CD4-positive, alpha-beta T cell (primary cell): ENCODE results near the gene SPRYD4. TPM values are rescaled to one million over a fixed set of nuclear protein-coding genes. Genes with fewer than 3 reads are reported as not detected.

Experiments used
- ATAC-seq: fragments of 200-7000 bp; cut with Tn5 transposase; one replicate; pipeline ENCODE4 v1.10.0; 2022; ENCODE audit warnings: mild to moderate bottlenecking; ENCODE audit not compliant: poor library complexity
- CTCF ChIA-PET: fragments of 350-600 bp; sonication (Branson Sonifier 250); formaldehyde crosslinking; loops from one replicate; lab custom pipeline; 2021; ENCODE audit warnings: antibody characterized with exemption, inconsistent platforms; lab: Charles Lee
- POLR2A ChIA-PET: fragments of 350-600 bp; sonication (Branson Sonifier 250); formaldehyde crosslinking; loops from one replicate; lab custom pipeline; 2021; ENCODE audit warnings: antibody characterized with exemption, inconsistent platforms; lab: Charles Lee
- DNase-seq, 14 experiments: peaks; one replicate each; pipeline ENCODE4 v3.0.0-alpha.2; 2013 to 2020; ENCODE audit warnings: mixed read lengths in 2 of 14
- H3K27ac ChIP-seq, 2 donors: one replicate each; pipeline versions ENCODE4 v1.5.1 to v1.7.0; 2013; ENCODE audit warnings: low read length in 2 of 2, low read depth in 1 of 2, mild to moderate bottlenecking in 1 of 2
- H3K27me3 ChIP-seq, 2 experiments: 1 replicate in 1 of 2; 2 replicates in 1 of 2; pipeline versions ENCODE4 v1.6.1 to v1.7.0; 2013; ENCODE audit warnings: low read length in 2 of 2, control low read depth in 1 of 2, mild to moderate bottlenecking in 1 of 2, moderate library complexity in 1 of 2; ENCODE audit not compliant: insufficient read depth in 2 of 2, control insufficient read depth in 1 of 2
- H3K36me3 ChIP-seq: one replicate; pipeline ENCODE4 v1.6.1; 2013; ENCODE audit warnings: low read length, control low read depth; ENCODE audit not compliant: insufficient read depth
- H3K4me1 ChIP-seq: one replicate; pipeline ENCODE4 v1.6.1; 2013; ENCODE audit warnings: low read length, control low read depth; ENCODE audit not compliant: insufficient read depth
- H3K4me3 ChIP-seq: one replicate; pipeline ENCODE4 v1.5.1; 2013; ENCODE audit warnings: mild to moderate bottlenecking, low read length, moderate library complexity
- H3K9me3 ChIP-seq, 2 experiments: 1 replicate in 1 of 2; 2 replicates in 1 of 2; pipeline versions ENCODE4 v1.6.1 to v1.7.0; 2013; ENCODE audit warnings: low read length in 2 of 2, mild to moderate bottlenecking in 2 of 2, control low read depth in 1 of 2, moderate library complexity in 1 of 2; ENCODE audit not compliant: control insufficient read depth in 1 of 2, insufficient read depth in 1 of 2
- H3K27ac Mint-ChIP-seq: one replicate; pipeline ENCODE4 v1.8.0; 2020; ENCODE audit warnings: mixed read lengths
- H3K27me3 Mint-ChIP-seq: one replicate; pipeline ENCODE4 v1.8.0; 2021; ENCODE audit warnings: mixed read lengths
- H3K36me3 Mint-ChIP-seq: one replicate; pipeline ENCODE4 v1.8.0; 2021; ENCODE audit warnings: low read depth, mixed read lengths
- H3K4me1 Mint-ChIP-seq: one replicate; pipeline ENCODE4 v1.8.0; 2021; ENCODE audit warnings: low read depth, mixed read lengths
- H3K4me3 Mint-ChIP-seq: one replicate; pipeline ENCODE4 v1.8.0; 2020; ENCODE audit warnings: mild to moderate bottlenecking, mixed read lengths
- H3K9me3 Mint-ChIP-seq: one replicate; pipeline ENCODE4 v1.8.0; 2020; ENCODE audit warnings: mixed read lengths
- intact Hi-C, 2 experiments: fragments of 100-400 bp; cut with DNase I in 1 of 2; cut with micrococcal nuclease in 1 of 2; formaldehyde crosslinking; loops; one replicate each; pipeline versions ENCODE4 v1.15.1 to v1.9.0; 2023 to 2025; cut with DNase I, micrococcal nuclease
- total RNA-seq, 174 experiments: library from RNA in 2 of 174; stranded (reverse) in 2 of 174; gene quantifications; one replicate each; pipeline ENCODE4 v1.2.3 and lab custom pipeline; 2021 to 2026
- TF ChIP-seq, protein P1 (sequence below): fragments of 200-600 bp; IDR thresholded peaks from one replicate; pipeline ENCODE4 v1.8.0; 2022; ENCODE audit warnings: antibody characterized with exemption, mild to moderate bottlenecking

Gene SPRYD4
- total RNA-seq, 2 experiments from 2014 or later: 7.4 to 7.9 TPM

DNA sequence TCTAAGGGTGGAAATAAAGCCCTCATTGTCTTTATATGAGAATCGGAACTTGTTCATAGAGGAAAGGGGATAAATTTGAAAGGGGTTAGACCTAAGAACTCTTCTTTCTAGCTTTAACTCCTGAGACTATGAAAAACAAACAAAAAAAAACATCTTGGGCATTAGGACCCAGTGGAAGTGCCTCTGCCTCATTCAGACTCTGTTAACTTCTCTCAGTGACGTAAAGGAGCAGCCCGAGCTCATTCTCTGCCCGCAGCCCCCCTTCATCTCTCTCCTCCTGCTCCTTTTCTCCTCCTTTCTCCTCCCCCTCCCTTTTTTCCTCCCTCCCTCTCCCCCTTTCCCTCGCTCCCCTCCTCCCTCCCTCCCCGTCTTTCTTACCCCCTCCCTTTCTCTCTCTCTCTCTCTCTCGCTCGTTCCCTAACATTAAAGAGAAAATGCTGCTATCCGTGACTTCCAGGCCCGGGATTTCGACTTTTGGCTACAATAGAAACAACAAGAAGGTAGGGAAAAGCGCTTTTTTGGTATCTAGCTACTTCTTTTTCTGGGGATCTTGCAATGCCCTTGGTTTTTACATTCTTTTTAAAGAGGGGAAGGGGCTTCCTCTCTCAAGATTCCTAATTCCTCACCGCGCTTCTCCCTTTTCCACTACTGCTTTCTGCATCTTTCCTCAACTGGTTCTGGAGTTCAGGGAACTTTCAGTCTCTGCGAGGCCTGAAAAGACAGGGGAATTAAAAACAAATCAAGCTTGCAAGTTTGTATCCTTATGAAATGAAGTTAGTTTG is 53.4 kb downstream of the SPRYD4 start, which contains the start of gene RBMS2:
TSS of gene RBMS2 (plus strand) at position 231 of the 782 bp plus-strand sequence. CDS start at position 435, 204 bp downstream.
- peaks cover 38% of the 10 kb centered on the region for H3K4me1 Mint-ChIP-seq
- H3K9me3 Mint-ChIP-seq: no peaks in the 10 kb centered on the region
- intact Hi-C loops: loop anchor here in 1 of 2 experiments (2.0 kb wide), 1 partner anchor 49 kb away; no protein-coding TSS in a partner anchor
- ChIA-PET CTCF (interaction anchor here (1.3 kb wide), 1 partner anchor 51 kb away, joined by 4 read pairs; no protein-coding TSS in a partner anchor), POLR2A (interaction anchor here (0.9 to 3.1 kb wide), 14 partner anchors 8 to 589 kb away, joined by 3 to 18 read pairs (median 5); partner anchors contain the start of genes GLS2 and STAT6)
- ATAC-seq (peak; percentile 93), DNase-seq (peak in 13 of 14 experiments; percentile 10 to 82 (median 31))
- no peaks in the 10 kb centered on the region for H3K9me3 ChIP-seq
- no peaks in the 10 kb centered on the region for H3K27me3 Mint-ChIP-seq
- H3K36me3 ChIP-seq: no peaks in the 10 kb centered on the region
- peaks cover 20% of the 10 kb centered on the region for H3K4me1 ChIP-seq
- H3K4me3 ChIP-seq: peak within 1 kb of the TSS; percentile 54
- peak within 1 kb of the TSS in 1 of 2 donors; percentile 14 for H3K27ac ChIP-seq
- TF ChIP-seq, protein P1, sequence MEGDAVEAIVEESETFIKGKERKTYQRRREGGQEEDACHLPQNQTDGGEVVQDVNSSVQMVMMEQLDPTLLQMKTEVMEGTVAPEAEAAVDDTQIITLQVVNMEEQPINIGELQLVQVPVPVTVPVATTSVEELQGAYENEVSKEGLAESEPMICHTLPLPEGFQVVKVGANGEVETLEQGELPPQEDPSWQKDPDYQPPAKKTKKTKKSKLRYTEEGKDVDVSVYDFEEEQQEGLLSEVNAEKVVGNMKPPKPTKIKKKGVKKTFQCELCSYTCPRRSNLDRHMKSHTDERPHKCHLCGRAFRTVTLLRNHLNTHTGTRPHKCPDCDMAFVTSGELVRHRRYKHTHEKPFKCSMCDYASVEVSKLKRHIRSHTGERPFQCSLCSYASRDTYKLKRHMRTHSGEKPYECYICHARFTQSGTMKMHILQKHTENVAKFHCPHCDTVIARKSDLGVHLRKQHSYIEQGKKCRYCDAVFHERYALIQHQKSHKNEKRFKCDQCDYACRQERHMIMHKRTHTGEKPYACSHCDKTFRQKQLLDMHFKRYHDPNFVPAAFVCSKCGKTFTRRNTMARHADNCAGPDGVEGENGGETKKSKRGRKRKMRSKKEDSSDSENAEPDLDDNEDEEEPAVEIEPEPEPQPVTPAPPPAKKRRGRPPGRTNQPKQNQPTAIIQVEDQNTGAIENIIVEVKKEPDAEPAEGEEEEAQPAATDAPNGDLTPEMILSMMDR: no peak
- no peaks in the 10 kb centered on the region for H3K36me3 Mint-ChIP-seq
- H3K4me3 Mint-ChIP-seq: peak within 1 kb of the TSS; percentile 98
- H3K27me3 ChIP-seq: no peaks in the 10 kb centered on the region
- peak within 1 kb of the TSS; percentile 71 for H3K27ac Mint-ChIP-seq

DNA sequence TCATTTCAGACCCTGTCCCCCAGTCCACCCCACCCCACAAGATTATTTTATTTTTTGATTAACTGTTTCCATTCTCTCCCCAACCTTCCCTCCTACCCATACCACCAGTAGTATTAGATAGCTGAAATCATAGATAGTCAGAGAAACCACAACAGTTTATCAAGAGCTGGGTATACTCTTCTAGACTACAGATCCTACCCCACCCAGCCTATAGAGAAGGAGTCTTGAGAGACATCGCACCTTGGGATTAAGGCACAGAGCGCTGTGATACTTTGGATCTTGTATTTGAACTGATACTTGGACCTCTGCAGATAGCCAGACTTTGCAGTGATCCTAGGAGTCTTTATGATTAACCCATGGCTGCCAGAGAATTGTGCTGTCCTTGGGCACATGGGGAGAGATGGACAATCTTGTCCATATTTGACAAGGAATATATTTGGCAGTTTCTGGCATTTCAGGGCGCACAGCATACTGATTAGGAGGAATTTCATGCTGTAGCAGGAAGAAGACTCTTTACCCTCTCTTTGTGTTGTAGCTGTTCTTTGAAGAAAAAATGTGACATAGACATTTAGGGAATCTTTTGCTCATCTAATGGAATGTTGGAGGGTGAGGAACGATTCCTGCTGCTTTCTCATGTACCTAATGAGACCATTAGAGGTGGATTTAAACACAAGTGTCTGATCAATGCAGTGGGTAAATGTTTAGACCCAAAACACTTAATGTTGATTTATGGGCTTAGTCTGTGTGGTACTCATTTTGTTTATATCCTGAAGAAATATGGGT is 54.2 kb downstream of the SPRYD4 start:
- ChIA-PET POLR2A (interaction anchor here (0.9 to 3.1 kb wide), 13 partner anchors 8 to 589 kb away, joined by 3 to 18 read pairs (median 5); partner anchors contain the start of genes GLS2, PTGES3 and STAT6), CTCF (interaction anchor here (1.3 to 1.4 kb wide), 2 partner anchors 8 to 51 kb away, joined by 4 read pairs; no protein-coding TSS in a partner anchor)
- Histone ChIP-seq H3K36me3 (no peaks in the 10 kb centered on the region), H3K27ac (no peak overlapping the region), H3K9me3 (no peaks in the 10 kb centered on the region), H3K27me3 (no peaks in the 10 kb centered on the region), H3K4me1 (peaks cover 20% of the 10 kb centered on the region), H3K4me3 (peak overlapping the region; percentile 54)
- Mint-ChIP-seq H3K9me3 (no peaks in the 10 kb centered on the region), H3K4me1 (peaks cover 38% of the 10 kb centered on the region), H3K27ac (peak overlapping the region; percentile 71), H3K4me3 (peak overlapping the region; percentile 98), H3K27me3 (no peaks in the 10 kb centered on the region), H3K36me3 (no peaks in the 10 kb centered on the region)
- peak in 1 of 14 experiments; percentile 12 for DNase-seq
- no peak for ATAC-seq
- intact Hi-C loops: no loop called here
- TF ChIP-seq, protein P1: no peak

DNA sequence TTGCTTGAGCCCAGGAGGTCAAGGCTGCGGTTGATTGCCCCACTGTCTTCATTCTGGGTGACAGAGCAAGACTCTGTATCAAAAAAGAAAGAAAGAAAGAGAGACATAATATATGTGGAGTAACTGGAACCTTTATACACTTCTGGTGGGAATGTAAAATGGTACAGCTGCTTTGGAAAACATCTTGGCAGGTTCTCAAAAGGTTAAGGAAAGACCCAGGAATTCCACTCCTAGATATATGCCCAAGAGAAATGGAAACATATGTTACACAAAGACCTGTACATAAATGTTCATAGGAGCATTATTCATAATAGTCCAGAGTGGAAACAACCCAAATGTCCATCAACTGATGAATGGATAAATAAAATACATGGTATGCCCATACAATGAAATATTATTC is 60.5 kb downstream of the SPRYD4 start:
- ChIA-PET CTCF (interaction anchor here (0.8 kb wide), 1 partner anchor 12 kb away, joined by 5 read pairs; no protein-coding TSS in a partner anchor), POLR2A (no interaction called here)
- Histone ChIP-seq H3K27ac (no peak overlapping the region), H3K4me1 (no peaks in the 10 kb centered on the region), H3K9me3 (no peaks in the 10 kb centered on the region), H3K27me3 (no peaks in the 10 kb centered on the region), H3K4me3 (no peak overlapping the region), H3K36me3 (no peaks in the 10 kb centered on the region)
- H3K27ac Mint-ChIP-seq: no peak overlapping the region
- ATAC-seq (no peak), DNase-seq (no peak)
- intact Hi-C loops: no loop called here
- no peaks in the 10 kb centered on the region for H3K27me3 Mint-ChIP-seq
- no peak overlapping the region for H3K4me3 Mint-ChIP-seq
- TF ChIP-seq, protein P1: no peak
- no peaks in the 10 kb centered on the region for H3K4me1 Mint-ChIP-seq
- no peaks in the 10 kb centered on the region for H3K9me3 Mint-ChIP-seq
- no peaks in the 10 kb centered on the region for H3K36me3 Mint-ChIP-seq
